ENCODE data around the gene PANK1.

PANK1 gene

DNA sequence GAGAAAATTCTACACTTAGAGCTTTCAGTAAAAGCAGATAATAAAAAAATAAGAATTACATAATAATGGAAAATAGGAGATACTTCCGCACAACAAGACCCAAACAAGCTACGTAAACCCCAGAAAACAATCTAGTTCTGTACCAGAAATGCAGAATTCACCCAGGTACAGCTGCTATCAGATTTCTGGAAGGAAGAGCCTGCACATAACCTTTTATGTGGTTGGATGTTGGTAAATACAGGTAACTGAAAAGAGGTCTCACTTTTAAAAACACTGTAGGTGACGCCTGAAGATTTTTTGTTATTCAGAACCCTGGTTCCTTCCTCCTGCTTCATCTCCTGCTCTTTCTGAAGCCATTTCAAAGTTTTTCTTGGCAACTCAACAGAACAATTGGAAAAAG is 29.9 kb downstream of the PANK1 start:
- DNase-seq, result no peak

GRCh38 chr10:89613582-89613981 is 31.5 kb downstream of the PANK1 start:
- DNase-seq, result no peak

- DNase-seq, result no peak
Observed at GRCh38 chr10:89611282-89611681, 33.8 kb downstream of the PANK1 start.

DNA sequence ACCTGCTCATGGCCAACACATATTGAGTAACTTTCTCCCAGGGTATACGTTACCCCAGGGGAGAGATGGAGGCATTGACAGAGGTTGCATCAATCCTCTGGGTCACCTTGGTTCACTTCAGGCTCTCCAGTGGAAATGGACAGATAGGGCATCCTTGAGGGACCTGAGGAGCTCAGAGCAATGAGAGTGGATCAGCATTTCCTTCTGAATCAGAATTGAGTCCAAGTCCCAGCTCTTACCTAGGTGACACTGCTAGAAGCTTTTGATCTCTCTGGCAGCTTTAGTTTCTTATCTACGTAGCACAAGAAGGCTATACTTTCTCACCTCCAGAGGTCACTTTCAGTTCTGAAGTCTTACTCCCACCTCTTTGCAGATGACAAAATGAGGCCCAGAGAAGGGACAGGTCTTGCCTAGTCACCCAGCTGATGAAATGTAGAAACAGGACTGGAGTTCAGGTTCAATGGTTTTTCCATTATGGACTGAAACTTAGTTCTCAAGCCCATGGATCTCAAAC is 35.2 kb downstream of the PANK1 start:
- no peak for DNase-seq

DNA sequence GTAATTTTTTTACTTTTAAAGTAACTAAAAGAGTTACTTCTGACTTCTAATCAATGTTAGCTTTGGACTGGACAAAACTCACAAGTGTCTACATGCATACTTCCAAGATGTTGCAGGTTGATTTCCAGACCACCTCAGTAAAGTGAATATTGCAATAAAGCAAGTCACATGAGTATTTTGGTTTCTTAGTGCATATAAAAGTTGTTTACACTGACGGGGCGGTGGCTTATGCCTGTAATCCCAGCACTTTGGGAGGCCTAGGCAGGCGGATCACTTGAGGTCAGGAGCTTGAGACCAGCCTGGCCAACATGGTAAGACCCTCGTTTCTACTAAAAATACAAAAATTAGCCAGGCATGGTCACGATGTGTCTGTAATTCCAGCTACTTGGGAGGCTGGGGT is 40.8 kb downstream of the PANK1 start:
- no peak for DNase-seq

GRCh38 chr10:89602919-89603318 is 42.1 kb downstream of the PANK1 start:
- no peak for DNase-seq

DNA sequence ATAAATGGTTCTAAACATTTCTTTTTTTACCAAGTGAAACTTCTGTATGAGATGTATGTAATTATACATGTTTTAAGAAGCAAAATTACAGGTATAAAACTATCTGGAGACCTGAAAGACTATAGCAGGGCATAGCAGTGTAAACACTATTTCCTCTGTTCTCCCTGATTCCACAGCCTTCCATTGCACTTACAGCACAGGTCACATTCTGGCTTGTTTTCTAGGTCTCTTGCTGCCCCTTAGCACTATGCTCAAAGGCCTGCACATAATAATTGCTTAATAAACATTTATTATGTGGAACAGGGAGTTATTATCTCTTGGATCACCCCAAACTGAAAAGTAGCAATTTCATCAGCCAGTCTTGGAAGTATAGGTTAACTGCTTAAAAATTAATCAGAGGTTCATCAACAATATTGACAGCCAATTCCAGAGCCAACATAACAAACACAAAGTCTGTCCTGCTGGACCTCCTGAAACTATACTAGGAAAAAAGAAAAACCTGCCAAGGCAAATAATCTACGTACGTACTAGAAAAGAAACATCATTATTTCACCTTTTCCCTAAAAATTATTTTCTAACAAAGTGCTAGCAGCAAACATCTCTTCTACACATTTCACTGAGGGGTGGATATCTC is 43.2 kb downstream of the PANK1 start:
- DNase-seq, result no peak

- DNase-seq, result no peak
Observed at GRCh38 chr10:89600041-89600440, 45.0 kb downstream of the PANK1 start.

DNA sequence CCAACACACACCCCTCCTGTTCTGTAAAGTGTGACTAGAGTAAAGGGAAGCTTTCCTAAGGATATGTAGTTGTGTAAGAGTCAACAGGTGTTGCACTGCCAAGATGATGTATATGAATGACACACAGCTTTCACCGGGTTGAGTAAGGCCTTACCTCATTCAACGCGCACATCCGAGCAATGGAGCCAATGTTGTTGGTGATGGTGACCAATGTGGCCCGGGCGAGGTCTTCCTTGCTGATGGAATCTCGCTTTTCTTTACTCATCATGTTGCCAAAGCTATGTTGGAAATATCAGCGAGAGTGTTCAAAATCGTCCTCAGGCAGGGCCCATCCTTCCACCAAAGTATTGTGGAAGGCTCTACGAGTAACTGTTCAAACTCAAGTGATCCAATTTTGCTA is 52.0 kb downstream of the PANK1 start:
- no peak for DNase-seq

DNA sequence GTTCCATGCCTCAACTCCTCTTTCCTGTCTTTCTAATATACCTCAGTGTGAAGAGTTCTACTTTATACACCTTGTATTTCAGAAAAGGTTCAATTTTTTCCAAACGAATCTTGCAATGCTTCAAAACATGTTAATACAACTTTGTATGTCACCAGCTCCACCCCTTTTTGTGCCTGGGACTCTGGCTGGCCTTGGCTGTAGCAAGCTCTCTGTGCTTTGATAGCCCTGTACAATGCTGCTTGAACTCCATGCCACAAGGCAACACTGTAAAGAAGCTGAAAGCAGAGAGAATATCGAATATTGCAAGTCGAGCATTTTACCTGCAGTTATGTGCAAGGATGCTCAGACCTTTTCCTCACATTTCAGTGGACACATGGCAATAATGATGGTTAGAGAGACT is 52.5 kb downstream of the PANK1 start:
- no peak for DNase-seq

DNA sequence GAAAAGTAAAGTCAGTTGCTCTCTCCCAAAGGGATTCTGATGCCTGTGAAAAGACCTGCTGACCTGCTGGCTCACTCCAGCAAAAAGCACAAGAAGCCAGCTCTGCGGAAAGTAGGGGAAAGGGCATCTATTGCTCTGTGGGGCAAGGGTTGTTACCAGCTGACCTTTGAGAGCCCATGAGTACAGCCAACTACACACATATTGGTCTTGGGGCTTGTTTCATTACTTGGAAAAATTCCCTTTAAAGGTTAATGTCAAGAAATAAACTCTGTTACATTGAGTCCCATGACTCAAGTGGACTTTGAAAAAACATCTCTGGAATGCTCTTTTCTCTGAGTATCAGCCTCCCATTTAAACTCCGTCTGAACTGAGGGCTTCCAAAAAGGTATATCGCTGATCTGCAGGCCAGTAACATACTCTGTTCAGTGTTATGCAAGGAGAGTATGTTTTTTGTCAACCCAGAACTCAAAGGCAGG is 53.2 kb downstream of the PANK1 start:
- no peak for DNase-seq

GRCh38 chr10:89591111-89591795 is 53.8 kb downstream of the PANK1 start:
- DNase-seq, result no peak

DNA sequence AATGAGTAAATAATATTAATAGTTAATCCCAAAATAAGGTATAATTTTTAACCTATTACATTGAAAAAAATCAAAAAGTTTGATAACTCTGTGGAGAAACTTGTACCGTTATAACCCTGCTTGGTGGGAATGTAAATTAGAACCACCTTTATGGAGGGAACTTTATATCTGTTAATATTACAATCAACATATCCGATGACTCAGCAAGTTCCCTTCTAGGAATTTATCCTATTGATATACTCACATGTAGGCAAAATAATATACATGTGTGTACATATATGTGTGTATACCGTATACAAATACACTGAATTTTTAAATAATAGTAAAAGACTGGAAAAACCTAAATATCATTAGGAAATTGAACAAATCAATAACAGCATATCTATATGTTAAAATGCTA is 54.7 kb downstream of the PANK1 start:
- DNase-seq, result no peak

DNA sequence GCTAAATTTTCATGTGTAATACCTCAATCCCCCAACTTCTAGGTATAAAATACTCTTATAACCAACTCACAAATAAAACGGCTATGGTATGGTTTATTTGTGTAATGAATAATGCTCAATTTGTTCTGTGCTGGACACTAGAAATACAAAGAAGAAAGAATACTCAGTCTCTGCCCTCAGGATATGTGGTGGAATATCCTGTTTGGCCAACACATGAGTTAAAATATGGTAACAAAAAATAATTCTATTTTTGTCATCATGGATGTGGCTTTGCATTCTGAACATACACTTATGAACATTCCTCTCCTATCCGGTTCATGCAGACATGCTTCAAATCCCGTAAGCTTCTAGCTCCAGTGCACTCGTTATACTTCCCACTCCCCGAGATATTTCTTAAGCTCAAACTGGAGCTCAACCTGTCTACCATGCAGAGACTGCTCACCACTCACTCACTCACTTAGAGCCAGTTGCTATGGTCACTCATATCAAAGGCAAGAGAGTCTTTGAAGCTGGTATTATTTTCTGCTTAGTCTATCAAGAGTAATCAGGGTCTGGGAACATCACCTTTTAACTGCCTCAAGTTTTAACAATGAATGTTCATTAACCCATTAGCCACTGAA is 55.8 kb downstream of the PANK1 start:
- no peak for DNase-seq

- DNase-seq, result no peak
Observed at GRCh38 chr10:89588671-89589070, 56.4 kb downstream of the PANK1 start.

DNA sequence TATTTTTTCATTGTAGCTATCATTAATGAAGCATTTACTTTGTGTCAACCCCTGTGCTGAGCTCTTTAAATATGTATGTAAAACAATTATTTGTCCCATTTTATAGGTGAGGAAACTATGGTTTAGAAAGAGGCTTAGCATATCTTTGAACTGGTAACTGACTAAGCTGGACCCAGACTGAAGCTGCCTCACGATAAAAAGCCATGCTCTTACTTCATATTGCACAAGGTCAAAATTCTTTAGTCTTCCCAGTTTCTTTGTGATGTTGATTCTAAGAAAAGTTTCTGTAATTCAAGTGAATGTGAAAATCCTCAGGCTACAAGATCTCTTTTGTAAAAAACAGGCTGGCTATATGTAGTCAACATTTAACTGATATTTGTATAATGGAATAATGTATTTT is 63.0 kb downstream of the PANK1 start:
- DNase-seq, result no peak

GRCh38 chr10:89580243-89580642 is 64.8 kb downstream of the PANK1 start:
- DNase-seq, result no peak

GRCh38 chr10:89576696-89577095 is 68.3 kb downstream of the PANK1 start:
- DNase-seq, result no peak

DNA sequence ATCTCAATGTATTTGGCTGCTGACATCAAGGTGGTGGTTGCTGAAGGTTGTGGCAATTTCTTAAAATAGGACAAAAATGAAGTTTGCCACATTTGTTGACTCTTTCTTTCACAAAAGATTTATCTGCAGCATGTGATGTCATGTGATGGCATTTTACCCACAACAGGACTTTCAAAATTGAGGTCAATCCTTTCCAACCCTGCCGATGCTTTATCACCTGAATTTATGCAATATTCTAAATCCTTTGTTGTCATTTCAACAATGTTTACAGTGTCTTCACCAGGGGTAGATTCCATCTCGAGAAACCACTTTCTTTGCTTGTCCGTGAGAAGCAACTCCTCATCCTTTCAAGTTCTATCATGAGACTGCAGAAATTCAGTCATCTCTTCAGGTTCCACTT is 69.0 kb downstream of the PANK1 start:
- no peak for DNase-seq

- no peak for DNase-seq
Observed at GRCh38 chr10:89575031-89575430, 70.0 kb downstream of the PANK1 start.

DNA sequence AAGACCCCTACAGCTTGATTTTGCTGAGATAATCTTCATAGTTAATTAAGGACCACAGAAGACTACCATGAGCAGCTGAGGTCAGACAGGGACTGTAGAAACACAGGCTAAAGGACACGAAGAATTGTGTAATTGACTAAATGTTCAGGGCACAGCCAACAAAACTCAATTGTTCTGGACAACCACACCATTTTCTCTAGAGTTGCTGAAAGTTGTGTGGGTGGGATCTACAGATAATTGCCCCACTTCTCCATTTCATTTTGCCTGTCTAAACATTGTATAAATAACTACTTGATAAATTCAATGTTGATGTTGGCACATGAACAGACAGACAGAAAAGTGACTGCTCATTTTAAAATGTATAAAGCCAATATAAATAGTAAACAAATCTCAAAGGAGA is 70.7 kb downstream of the PANK1 start:
- no peak for DNase-seq

DNA sequence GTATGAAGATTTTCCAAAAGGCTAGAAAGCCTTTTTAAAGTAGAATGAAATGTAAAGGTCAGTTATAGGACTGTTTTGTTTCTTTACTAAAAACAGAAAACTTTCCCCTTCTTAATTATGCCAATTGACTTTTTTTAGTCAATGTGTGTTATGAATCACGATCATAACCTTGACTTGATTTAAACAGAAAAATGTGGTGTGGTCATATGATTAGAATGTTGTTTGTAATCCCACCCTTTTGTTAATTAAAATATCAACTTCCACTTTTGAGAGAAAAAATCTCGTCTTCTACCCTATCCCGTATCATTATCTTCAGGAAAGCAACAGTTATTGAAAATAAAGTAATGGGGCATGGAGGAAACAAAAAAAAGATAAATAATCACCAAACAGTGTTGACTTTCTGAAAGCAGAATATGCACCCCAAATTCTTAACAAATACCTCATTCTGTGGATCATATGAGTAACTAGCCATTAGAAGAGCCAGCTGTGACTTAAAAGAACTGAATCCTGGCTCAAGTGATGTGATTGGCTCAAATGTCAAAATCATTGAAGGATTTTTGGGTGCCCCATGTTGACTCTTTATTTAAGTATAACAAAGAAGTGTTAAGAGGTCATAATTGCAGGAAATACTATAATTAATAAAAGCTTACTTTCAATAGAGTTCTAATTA is 77.3 kb downstream of the PANK1 start:
- DNase-seq, result no peak

GRCh38 chr10:89566992-89567391 is 78.0 kb downstream of the PANK1 start:
- DNase-seq, result no peak
